A673 (cell line): Measurements from ENCODE around the gene GXYLT1. TPM values are rescaled to one million over a fixed set of nuclear protein-coding genes. Genes with fewer than 3 reads are reported as not detected.

ENCODE experiments used
- BruUV-seq: library from RNA; stranded (reverse); fragments of 400-500 nt; replicated peaks from 2 replicates; lab custom pipeline; 2021; lab: Mats Ljungman, UMichigan
- CTCF ChIA-PET: fragments of 300-600 bp; sonication (Branson Sonifier 250); formaldehyde crosslinking; loops from one replicate; lab custom pipeline; 2022; ENCODE audit warnings: antibody characterized with exemption; lab: Charles Lee
- POLR2A ChIA-PET: fragments of 300-600 bp; sonication (Branson Sonifier 250); formaldehyde crosslinking; loops from one replicate; lab custom pipeline; 2022; ENCODE audit warnings: antibody characterized with exemption; ENCODE audit not compliant: low non-redundant PET; lab: Charles Lee
- DNase-seq: peaks from one replicate; pipeline ENCODE4 v3.0.0-alpha.2; 2015; ENCODE audit warnings: low spot score
- H3K27ac ChIP-seq: fragments of 200-600 bp; sonication (generic); 2 replicates; pipeline ENCODE4 v1.5.1; 2016; ENCODE audit warnings: mixed run types, low read depth, mild to moderate bottlenecking, mixed read lengths, antibody characterized with exemption, low read length; ENCODE audit not compliant: poor library complexity, severe bottlenecking
- H3K27me3 ChIP-seq: fragments of 200-600 bp; sonication (generic); replicated peaks from 2 replicates; pipeline ENCODE4 v1.6.1; 2017; ENCODE audit warnings: mixed run types, low read depth, mild to moderate bottlenecking, mixed read lengths, antibody characterized with exemption, low read length; ENCODE audit not compliant: insufficient read depth, poor library complexity
- H3K36me3 ChIP-seq: fragments of 200-600 bp; sonication (generic); 2 replicates; pipeline ENCODE4 v1.6.1; 2016; ENCODE audit warnings: mixed run types, mild to moderate bottlenecking, mixed read lengths, antibody characterized with exemption, low read length; ENCODE audit not compliant: insufficient read depth, poor library complexity, severe bottlenecking
- H3K4me1 ChIP-seq: fragments of 200-600 bp; sonication (generic); 2 replicates; pipeline ENCODE4 v1.6.1; 2017; ENCODE audit warnings: mixed run types, mild to moderate bottlenecking, mixed read lengths, antibody characterized with exemption, low read length; ENCODE audit not compliant: insufficient read depth, poor library complexity, severe bottlenecking
- H3K4me3 ChIP-seq: fragments of 200-600 bp; sonication (generic); 2 replicates; pipeline ENCODE4 v1.5.1; 2016; ENCODE audit warnings: low read depth, mixed run types, mild to moderate bottlenecking, mixed read lengths, low read length; ENCODE audit not compliant: poor library complexity, severe bottlenecking
- H3K9me3 ChIP-seq: fragments of 200-600 bp; sonication (generic); 2 replicates; pipeline ENCODE4 v1.6.1; 2016; ENCODE audit warnings: mixed run types, low read depth, mild to moderate bottlenecking, mixed read lengths, antibody characterized with exemption, low read length; ENCODE audit not compliant: poor library complexity, severe bottlenecking
- CTCF ChIP-seq: fragments of 300-800, 200-600 bp; sonication (generic); conservative IDR thresholded peaks from 2 replicates; pipeline ENCODE4 v1.5.1; 2017; ENCODE audit warnings: low read depth, mild to moderate bottlenecking, antibody characterized with exemption, low read length, moderate library complexity, mixed read lengths
- EZH2 ChIP-seq: fragments of 200-600 bp; sonication (generic); IDR thresholded peaks from 2 replicates; pipeline ENCODE4 v1.6.1; 2017; ENCODE audit warnings: borderline replicate concordance, low read depth, mild to moderate bottlenecking, mixed read lengths, antibody characterized with exemption, low read length; ENCODE audit not compliant: poor library complexity, severe bottlenecking
- intact Hi-C: fragments of 100-400 bp; cut with micrococcal nuclease; formaldehyde crosslinking; loops from one replicate; pipeline ENCODE4 v1.10.0; 2022; ENCODE audit not compliant: unreplicated experiment
- total RNA-seq: library from RNA; stranded (reverse); gene quantifications from 2 replicates; pipeline ENCODE4 v1.2.3, GENCODE V29; 2021

The GXYLT1 gene
- total RNA-seq, 1 experiment from 2014 or later: 25.0 TPM

GRCh38 chr12:42162965-42163364 is 18.3 kb upstream of the GXYLT1 start:
- POLR2A ChIA-PET: no interaction called here
- CTCF ChIA-PET: no interaction called here
- DNase-seq: no peak

GRCh38 chr12:42162193-42162592 is 17.5 kb upstream of the GXYLT1 start:
- peaks cover 15% of the 10 kb centered on the region for H3K36me3 ChIP-seq
- intact Hi-C loops: loop anchor here (10.0 kb wide), 1 partner anchor 57 kb away; no protein-coding TSS in a partner anchor
- BruUV-seq: no TSS peak
- H3K4me1 ChIP-seq: no peaks in the 10 kb centered on the region
- CTCF ChIA-PET: no interaction called here
- POLR2A ChIA-PET: no interaction called here
- H3K27me3 ChIP-seq: no peaks in the 10 kb centered on the region
- no peak overlapping the region for H3K27ac ChIP-seq
- no peaks in the 10 kb centered on the region for H3K9me3 ChIP-seq
- DNase-seq: no peak
- no peak overlapping the region for H3K4me3 ChIP-seq
- TF ChIP-seq CTCF: no peak
- TF ChIP-seq EZH2: no peak

More at GRCh38 chr12:42162965-42163364, 18.3 kb upstream of the GXYLT1 start:
- Histone ChIP-seq H3K27ac (no peak overlapping the region), H3K9me3 (no peaks in the 10 kb centered on the region), H3K4me1 (no peaks in the 10 kb centered on the region), H3K36me3 (peaks cover 15% of the 10 kb centered on the region), H3K4me3 (no peak overlapping the region), H3K27me3 (no peaks in the 10 kb centered on the region)
- no peak for TF ChIP-seq EZH2
- TF ChIP-seq CTCF: no peak
- intact Hi-C loops: loop anchor here (10.0 kb wide), 1 partner anchor 58 kb away; no protein-coding TSS in a partner anchor
- BruUV-seq: no TSS peak

- H3K9me3 ChIP-seq: no peaks in the 10 kb centered on the region
- H3K4me3 ChIP-seq: no peak overlapping the region
- no peak for TF ChIP-seq EZH2
- TF ChIP-seq CTCF: no peak
- ChIA-PET POLR2A (no interaction called here), CTCF (no interaction called here)
- no peaks in the 10 kb centered on the region for H3K4me1 ChIP-seq
- H3K36me3 ChIP-seq: peaks cover 15% of the 10 kb centered on the region
- no TSS peak for BruUV-seq
- no peak overlapping the region for H3K27ac ChIP-seq
- no peak for DNase-seq
- intact Hi-C loops: loop anchor here (10.0 kb wide), 1 partner anchor 57 kb away; no protein-coding TSS in a partner anchor
- no peaks in the 10 kb centered on the region for H3K27me3 ChIP-seq
Observed at GRCh38 chr12:42161529-42161928, 16.9 kb upstream of the GXYLT1 start.
